ENCODE measurements around the gene NBEA. TPM values are rescaled to one million over a fixed set of nuclear protein-coding genes. Genes with fewer than 3 reads are reported as not detected.

NBEA gene
- total and polyA plus RNA-seq, 11 donors = 5.0 to 39.2 (median 23.2) TPM

DNA sequence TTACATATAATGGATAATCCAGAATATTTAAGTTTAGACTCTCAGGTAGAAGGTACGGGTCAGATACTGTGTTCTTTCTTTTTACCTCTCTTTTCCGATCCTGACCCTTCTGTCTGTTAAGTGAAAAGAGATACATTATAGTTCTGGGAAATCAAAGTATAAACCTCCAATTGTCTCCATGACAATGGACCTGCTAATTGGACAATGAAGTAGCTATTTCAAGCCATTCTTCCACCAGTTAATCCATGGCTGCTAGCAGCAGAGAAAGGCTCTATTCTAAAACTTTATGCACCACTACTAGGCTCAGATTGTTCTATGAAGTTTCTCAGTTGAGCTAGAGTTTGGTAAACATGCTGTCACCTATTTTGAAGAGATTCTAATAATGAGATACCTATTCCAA, 8.3 kb upstream of the NBEA start:
- H3K4me1 ChIP-seq = no peaks in the 10 kb centered on the region
- ATAC-seq = no peak

DNA sequence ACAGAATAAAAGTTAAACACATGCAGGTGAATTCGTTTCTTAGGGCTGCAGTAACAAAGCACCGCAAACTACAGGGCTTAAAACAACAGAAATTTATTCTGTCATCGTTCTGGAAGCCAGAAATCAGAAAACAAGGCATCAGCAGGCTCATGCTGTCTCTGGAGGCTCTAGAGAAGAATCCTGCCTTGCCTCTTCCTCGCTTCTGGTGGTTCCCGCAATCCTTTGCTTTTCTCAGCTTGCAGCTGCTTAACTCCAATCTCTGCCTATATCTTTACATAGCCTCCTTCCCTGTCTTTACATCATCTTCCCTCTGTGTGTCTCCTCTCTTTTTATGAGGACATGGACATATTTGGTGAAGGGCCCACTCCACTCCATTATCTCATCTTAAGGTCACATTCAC, 6.2 kb upstream of the NBEA start:
- no peak overlapping the region for H3K27ac ChIP-seq
- H3K4me3 ChIP-seq = no peak overlapping the region
- intact Hi-C loops (cut with DNase I) = no loop called here
- 75 to 78% (median 77%) methylated on average over 5 of the region's 5 CpGs for WGBS, 4 donors
- H3K4me1 ChIP-seq = no peaks in the 10 kb centered on the region
- ATAC-seq = no peak
- TF ChIP-seq, protein P1, sequence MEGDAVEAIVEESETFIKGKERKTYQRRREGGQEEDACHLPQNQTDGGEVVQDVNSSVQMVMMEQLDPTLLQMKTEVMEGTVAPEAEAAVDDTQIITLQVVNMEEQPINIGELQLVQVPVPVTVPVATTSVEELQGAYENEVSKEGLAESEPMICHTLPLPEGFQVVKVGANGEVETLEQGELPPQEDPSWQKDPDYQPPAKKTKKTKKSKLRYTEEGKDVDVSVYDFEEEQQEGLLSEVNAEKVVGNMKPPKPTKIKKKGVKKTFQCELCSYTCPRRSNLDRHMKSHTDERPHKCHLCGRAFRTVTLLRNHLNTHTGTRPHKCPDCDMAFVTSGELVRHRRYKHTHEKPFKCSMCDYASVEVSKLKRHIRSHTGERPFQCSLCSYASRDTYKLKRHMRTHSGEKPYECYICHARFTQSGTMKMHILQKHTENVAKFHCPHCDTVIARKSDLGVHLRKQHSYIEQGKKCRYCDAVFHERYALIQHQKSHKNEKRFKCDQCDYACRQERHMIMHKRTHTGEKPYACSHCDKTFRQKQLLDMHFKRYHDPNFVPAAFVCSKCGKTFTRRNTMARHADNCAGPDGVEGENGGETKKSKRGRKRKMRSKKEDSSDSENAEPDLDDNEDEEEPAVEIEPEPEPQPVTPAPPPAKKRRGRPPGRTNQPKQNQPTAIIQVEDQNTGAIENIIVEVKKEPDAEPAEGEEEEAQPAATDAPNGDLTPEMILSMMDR (IDR thresholded peaks at IDR 0.05) = no peak
- no peak for TF ChIP-seq POLR2A (IDR thresholded peaks at IDR 0.05)
- H3K36me3 ChIP-seq = no peaks in the 10 kb centered on the region
- no peaks in the 10 kb centered on the region for H3K27me3 ChIP-seq
- H3K9me3 ChIP-seq = no peaks in the 10 kb centered on the region
- DNase-seq = no peak

More for the DNA sequence above, 8.3 kb upstream of the NBEA start:
- no peak overlapping the region for H3K4me3 ChIP-seq
- H3K27ac ChIP-seq = no peak overlapping the region
- no peak for DNase-seq
- no peaks in the 10 kb centered on the region for H3K9me3 ChIP-seq
- intact Hi-C loops (cut with DNase I) = no loop called here
- 90 to 95% (median 94%) methylated on average over 2 of the region's 2 CpGs for WGBS, 4 donors
- no peaks in the 10 kb centered on the region for H3K27me3 ChIP-seq
- TF ChIP-seq POLR2A (IDR thresholded peaks at IDR 0.05) = no peak
- TF ChIP-seq, protein P1 (IDR thresholded peaks at IDR 0.05) = no peak
- no peaks in the 10 kb centered on the region for H3K36me3 ChIP-seq

DNA sequence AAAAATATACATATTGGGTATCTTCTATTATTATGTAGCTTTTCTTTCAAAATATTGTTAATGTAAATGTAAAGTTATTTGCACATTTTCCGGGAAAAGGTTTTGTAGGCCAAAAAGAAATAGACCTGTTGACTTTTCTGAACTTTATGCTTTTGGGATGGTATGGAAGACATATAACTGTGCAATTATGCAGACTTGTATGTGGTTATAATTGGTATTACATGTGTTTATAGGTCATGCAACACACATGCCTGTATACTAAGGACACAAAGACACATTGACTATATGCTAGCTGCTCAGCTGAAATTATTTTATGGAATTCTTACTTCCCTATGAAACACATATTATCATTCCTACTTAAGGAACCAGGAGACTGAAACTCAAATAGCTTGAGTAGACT, 2.3 kb upstream of the NBEA start:
- H3K36me3 ChIP-seq = no peaks in the 10 kb centered on the region
- no peaks in the 10 kb centered on the region for H3K27me3 ChIP-seq
- ATAC-seq = no peak
- intact Hi-C loops (cut with DNase I) = loop anchor here in 3 of 10 donors (10.0 kb wide), 2 partner anchors 215 to 285 kb away; no protein-coding TSS in a partner anchor
- no peak overlapping the region for H3K4me3 ChIP-seq
- H3K4me1 ChIP-seq = peaks cover 0 to 26% (median 10%) of the 10 kb centered on the region in 12 donors
- DNase-seq = no peak
- no peak overlapping the region for H3K27ac ChIP-seq
- WGBS, 4 donors = 93 to 98% (median 96%) methylated on average over 1 of the region's 1 CpG
- no peaks in the 10 kb centered on the region for H3K9me3 ChIP-seq
- TF ChIP-seq POLR2A (IDR thresholded peaks at IDR 0.05) = no peak
- TF ChIP-seq, protein P1 (IDR thresholded peaks at IDR 0.05) = peak in 3 of 12 donors; percentile 9 to 53 (median 47)

DNA sequence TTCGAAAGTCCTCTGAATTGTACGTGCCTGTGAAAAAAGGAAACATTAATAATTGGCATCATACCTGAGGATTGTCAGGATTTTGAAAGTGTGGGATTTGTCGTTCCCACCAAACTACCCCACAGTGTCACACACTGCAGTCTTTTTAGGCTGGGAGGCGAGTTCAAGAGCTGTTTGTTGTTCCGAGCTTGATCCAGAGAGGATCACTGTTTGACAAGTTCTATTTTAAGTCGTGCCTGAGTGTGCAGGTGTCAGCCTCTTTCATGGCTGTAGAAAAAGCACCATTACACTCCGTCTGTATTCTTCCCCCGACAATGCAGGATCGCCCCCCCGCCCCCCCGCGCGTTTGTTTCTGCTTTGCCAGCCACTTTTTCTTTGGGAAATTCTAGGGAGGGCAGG, 635 bp upstream of the NBEA start:
- intact Hi-C loops (cut with DNase I) = loop anchor here in 3 of 10 donors (10.0 kb wide), 2 partner anchors 213 to 287 kb away; no protein-coding TSS in a partner anchor

More for the DNA sequence above, 635 bp upstream of the NBEA start:
- Histone ChIP-seq H3K36me3 (no peaks in the 10 kb centered on the region), H3K9me3 (no peaks in the 10 kb centered on the region), H3K27me3 (no peaks in the 10 kb centered on the region), H3K4me3 (peak overlapping the region; percentile 71 to 90 (median 84)), H3K4me1 (peaks cover 0 to 34% (median 19%) of the 10 kb centered on the region in 12 donors), H3K27ac (peak overlapping the region in 10 of 12 donors; percentile 65 to 88 (median 75))
- no peak for TF ChIP-seq POLR2A (IDR thresholded peaks at IDR 0.05)
- WGBS, 4 donors = 8 to 11% (median 10%) methylated on average over 13 of the region's 13 CpGs
- ATAC-seq (peak; percentile 23 to 51 (median 40)), DNase-seq (no peak)

All from heart left ventricle (tissue), 16 donors.